Middle frontal gyrus (tissue), 1 donor: ENCODE results near the gene LGR5.
"Not testable (repeated sequence)": the region's sequence is repeated elsewhere in the genome, so short reads cannot be mapped to it uniquely, and the experiment has no call there.

Experiments used
- DNase-seq: peaks from one replicate; pipeline ENCODE4 v3.0.0-alpha.2; 2015; ENCODE audit warnings: low spot score; ENCODE audit errors: extremely low spot score

LGR5 gene

GRCh38 chr12:71474791-71475190 lies 35.2 kb downstream of the LGR5 start:
- DNase-seq, result no peak

- DNase-seq, result no peak
Observed at GRCh38 chr12:71475280-71475679, 35.7 kb downstream of the LGR5 start.

GRCh38 chr12:71476513-71476912 lies 36.9 kb downstream of the LGR5 start:
- DNase-seq, result no peak

DNA sequence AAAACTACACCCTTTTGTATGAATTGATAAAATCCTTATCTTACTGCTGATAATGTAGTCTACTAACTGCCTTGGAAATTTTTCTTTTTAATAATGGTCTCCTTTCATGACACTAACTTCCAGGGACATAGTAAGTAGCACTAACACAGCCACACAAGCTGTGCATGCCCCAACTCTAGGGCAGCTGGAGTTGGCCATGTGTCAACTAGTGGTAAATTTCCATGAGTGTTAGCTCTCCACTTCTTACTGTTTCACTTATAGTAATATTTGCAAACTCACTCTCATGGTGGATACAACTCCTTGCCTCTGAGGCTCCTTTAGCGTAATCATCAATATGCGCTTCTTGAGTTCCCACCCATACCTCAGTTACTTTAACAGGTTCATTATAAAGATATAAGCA lies 38.0 kb downstream of the LGR5 start:
- no peak for DNase-seq

DNA sequence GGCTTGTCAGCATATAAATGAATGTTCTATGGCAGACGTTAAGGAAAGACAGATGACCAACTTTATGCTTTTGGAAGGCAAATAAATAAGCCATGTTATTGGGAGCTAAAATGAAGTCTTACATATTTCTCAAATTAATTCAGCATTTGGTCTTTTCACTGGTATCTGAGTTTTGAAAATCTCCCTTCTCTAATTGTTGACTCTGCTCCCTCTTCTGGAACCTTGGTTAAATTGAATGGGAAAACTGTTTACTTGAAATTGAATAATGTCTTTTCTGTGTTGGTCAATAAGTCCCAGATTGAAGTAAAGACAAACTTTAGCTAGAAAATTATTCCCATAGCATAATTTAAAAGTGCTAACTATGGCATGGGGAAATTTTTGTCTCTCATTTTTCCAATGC lies 38.7 kb downstream of the LGR5 start:
- no peak for DNase-seq

DNA sequence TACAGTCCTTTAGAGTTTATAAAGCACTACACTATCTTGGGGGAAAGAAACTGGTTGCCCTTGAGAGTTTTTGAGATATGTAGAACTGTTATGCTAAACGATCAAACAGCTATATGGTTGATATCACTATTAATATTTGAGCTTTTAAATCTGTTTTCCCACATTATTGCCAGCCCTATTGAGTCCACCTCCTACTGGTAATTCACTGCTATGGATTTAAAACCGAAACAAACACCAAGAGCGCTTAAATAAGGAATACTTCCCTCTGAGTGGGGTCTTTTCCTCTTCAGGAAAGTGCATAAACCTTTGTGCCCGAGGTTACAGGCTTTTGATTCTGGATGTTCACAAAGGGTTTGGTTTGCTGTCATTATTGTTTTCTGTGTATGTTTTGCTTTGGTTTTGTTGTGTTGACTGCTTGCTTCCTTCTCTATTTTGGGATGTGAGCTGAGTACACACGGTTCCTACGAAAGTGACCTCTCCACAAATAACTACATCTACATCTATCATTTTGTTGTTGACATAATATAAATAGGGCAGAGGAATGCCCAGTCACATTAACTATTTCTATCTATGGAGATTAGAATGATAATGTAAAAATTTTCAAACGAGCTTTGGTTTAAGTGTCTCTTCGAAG lies 44.8 kb downstream of the LGR5 start:
- DNase-seq, result no peak

- not testable (repeated sequence) for DNase-seq
Observed at GRCh38 chr12:71490844-71491243, 51.2 kb downstream of the LGR5 start.

GRCh38 chr12:71492604-71493003 lies 53.0 kb downstream of the LGR5 start:
- no peak for DNase-seq

- DNase-seq, result no peak
Observed at GRCh38 chr12:71499834-71500233, 60.2 kb downstream of the LGR5 start.

GRCh38 chr12:71503579-71504391 lies 64.2 kb downstream of the LGR5 start:
- no peak for DNase-seq

GRCh38 chr12:71504476-71504875 lies 64.9 kb downstream of the LGR5 start:
- no peak for DNase-seq

DNA sequence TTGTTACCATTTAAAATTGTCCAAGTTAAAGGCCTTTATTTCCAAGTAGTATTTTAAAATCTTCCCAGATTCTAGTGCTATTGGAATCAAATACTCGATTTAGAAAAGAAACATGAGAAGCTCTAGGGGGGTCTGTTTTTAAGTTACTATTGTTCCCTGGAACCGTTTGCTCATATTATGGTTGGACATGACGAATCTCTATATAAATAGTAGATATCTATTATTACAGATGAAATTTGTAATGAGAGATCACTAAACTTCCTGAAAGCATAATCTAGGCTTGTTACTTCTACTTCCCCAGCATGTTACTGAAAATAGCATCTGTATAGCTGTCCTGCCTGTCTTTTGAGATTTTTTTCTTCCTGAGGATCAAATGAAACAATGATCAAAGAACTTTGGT lies 70.1 kb downstream of the LGR5 start:
- DNase-seq, result no peak

- DNase-seq, result no peak
Observed at GRCh38 chr12:71517145-71517846, 77.7 kb downstream of the LGR5 start.

DNA sequence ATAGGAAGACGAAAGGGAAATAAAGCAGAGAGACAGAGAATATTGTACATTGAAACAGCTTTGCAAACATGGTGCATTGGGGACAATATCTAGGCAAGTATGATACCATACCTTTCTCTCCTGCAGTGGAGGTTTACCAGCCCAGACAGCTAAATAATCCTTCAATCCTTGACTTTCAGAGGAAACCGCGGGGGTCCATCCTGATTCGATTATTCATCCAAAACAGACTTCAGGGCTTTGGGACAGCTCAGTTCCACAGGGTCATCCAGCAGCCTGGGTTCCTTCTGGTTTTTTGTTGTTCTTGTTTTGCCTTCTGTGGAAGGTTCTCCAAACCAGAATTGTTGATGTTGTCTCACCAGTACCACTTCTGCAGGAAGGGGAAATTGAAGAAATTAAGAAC lies 81.5 kb downstream of the LGR5 start:
- DNase-seq, result no peak

GRCh38 chr12:71524626-71525025 lies 85.0 kb downstream of the LGR5 start:
- DNase-seq, result no peak

GRCh38 chr12:71533703-71534102 lies 94.1 kb downstream of the LGR5 start:
- no peak for DNase-seq

DNA sequence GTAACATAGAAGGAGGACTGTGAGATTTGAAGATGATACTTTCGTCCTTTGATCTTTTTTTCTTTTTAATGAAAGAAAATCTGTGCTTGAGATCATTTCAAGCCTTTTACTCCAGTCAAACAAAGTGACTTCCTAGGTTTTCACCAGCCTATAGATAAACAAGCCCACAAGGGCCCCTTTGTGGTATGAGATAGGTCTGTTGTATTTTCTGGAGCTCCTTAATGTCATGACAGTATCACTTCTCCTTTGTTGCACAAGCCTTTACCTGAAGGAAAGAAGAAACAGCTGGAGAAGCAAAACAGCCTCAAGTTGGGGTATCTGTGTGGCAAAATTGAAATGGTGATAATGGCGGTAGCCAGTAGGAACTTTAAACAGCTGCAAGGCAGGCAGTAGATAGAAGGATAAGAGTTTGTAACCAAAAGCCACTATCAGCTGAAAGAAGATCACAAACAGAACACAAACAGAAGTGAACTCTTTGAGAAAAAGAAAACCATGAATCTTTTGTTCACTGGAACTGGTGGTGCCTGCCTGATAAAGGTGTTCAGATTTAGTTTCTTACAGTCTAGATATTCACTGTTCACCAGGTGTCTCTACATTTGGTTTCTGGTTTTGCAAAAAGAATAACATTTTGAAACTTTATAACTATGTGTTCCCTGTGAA lies 96.8 kb downstream of the LGR5 start:
- DNase-seq, result no peak

GRCh38 chr12:71536939-71537622 lies 97.5 kb downstream of the LGR5 start:
- DNase-seq, result no peak

- no peak for DNase-seq
Observed at GRCh38 chr12:71538807-71539206, 99.2 kb downstream of the LGR5 start.

DNA sequence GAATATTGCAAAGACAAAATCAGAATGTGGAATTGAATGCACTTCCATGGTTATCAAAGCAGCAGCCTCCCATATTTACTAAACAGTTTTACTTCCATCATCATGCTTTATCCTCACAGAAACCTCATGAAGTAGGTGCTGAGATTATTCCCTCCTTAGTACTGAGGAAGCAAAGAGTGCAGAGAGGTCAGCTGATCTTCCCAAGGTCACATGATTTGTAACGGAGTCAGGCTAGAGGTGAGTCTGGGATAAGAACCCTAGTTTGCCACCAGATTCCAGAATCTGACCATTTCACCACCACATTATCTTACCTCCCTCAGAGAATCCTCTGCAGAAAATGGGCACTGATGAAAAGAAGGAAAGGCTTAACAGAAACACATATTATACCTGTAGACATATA lies 102.0 kb downstream of the LGR5 start:
- DNase-seq, result no peak

DNA sequence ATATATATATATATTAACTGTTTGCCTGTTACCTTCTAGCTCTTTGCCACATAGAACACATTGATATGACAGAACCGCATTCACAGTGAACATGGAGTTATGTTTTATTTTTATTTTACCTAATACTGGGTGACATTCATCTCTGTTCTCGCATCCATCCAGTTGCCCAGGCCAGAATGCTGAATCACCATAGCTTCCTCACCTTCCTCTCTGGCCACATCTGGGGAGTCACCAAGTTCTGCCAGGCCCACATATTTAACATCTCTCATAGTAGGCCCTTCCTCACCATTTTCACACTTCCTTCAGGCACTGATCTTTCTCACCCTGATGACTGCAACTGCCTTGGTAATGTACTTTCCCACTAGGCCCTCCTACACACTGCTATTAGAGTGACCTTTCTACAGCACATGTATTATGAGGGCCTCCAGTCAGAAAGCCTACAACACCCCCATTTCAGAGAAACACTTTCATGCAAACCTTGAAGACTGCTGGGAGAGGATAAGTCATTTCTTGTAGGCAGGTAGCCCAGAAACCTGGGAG lies 106.8 kb downstream of the LGR5 start:
- no peak for DNase-seq
